ENCODE measurements around the gene SPIN1.

Gene SPIN1

GRCh38 chr9:88488166-88488565 lies 99.9 kb downstream of the SPIN1 start:
- no peak for DNase-seq (ENCODE audit: insufficient read length, low spot score)
- no peak for FAIRE-seq

DNA sequence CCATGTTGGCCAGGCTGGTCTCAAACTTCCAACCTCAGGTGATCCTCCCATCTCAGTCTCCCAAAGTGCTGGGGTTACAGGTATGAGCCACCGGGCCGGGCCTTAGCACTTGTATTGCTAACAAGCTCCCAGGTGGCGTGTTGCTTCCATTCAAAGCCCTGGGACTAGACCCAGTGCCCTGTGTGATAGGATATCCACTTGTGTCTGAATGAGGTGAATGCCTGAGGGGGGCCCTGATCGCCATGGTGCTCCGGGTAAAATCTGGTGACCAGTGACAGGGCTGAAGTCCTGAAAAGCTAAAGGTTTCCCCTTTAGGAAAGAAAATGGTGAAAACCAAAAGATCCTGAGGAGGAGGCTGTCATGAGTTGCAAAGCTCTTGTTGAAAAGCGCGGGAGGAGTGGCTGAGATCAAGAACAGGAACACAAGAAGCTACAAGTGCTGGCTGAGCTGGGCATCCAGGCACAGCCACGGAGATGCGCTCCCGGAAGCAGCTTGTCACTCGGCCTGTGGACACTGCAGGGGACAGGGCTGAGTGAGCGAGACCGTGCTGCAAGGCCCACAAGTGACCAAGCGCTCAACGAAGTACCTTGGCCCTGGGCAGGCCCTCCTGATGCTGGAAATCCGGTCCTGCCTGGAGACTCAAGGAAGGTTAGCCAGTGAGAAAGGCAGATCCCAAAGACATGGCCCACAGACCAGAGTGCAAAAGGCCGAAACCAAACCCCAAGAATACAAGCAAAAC lies 106.9 kb downstream of the SPIN1 start:
- DNase-seq (ENCODE audit: insufficient read length, low spot score), result no peak
- FAIRE-seq, result no peak

DNA sequence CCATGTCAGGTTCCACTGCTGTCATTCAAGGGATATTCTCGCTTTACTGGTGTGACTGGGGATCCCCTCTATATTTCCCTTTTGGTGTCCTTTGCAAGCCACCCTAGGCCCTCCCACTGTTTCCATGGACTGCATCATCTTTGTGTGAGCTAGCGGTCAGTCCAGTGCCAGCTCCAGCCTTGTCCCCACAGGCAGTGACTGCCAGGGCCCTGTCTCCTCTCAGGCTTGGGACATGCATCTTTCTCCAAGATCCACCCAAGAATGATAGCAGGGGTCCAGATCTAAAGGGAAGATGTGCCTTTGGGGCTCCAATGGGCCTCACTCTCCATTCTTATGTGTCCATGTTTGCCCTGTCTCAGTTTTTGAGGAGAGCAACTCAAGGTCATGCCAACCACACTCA lies 109.0 kb downstream of the SPIN1 start:
- DNase-seq (ENCODE audit: insufficient read length, low spot score), result no peak
- FAIRE-seq, result no peak

- DNase-seq (ENCODE audit: insufficient read length, low spot score) (no peak), FAIRE-seq (no peak)
Observed at GRCh38 chr9:88498880-88499279, 110.6 kb downstream of the SPIN1 start.

DNA sequence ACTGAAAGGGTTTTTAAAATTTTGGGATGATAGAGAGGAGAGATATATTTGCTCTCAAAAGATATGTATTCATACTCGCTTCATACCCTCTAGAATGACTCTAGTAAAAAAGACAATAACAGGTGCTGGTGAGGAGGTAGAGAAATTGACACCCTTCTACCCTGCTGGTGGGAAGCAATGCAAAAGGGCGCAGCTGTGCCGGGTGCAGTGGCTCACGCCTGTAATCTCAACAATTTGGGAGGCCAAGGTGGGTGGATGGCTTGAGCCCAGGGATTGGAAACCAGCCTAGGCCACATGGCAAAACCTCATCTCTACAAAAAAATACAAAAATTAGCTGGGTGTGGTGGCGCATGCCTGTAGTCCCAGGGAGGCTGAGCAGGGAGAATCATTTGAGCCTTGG lies 112.8 kb downstream of the SPIN1 start:
- DNase-seq (ENCODE audit: insufficient read length, low spot score), result no peak
- FAIRE-seq, result no peak

- no peak for DNase-seq (ENCODE audit: insufficient read length, low spot score)
- no peak for FAIRE-seq
Observed at GRCh38 chr9:88502552-88503034, 114.3 kb downstream of the SPIN1 start.

- no peak for DNase-seq (ENCODE audit: insufficient read length, low spot score)
- no peak for FAIRE-seq
Observed at GRCh38 chr9:88503081-88503844, 115.0 kb downstream of the SPIN1 start.

DNA sequence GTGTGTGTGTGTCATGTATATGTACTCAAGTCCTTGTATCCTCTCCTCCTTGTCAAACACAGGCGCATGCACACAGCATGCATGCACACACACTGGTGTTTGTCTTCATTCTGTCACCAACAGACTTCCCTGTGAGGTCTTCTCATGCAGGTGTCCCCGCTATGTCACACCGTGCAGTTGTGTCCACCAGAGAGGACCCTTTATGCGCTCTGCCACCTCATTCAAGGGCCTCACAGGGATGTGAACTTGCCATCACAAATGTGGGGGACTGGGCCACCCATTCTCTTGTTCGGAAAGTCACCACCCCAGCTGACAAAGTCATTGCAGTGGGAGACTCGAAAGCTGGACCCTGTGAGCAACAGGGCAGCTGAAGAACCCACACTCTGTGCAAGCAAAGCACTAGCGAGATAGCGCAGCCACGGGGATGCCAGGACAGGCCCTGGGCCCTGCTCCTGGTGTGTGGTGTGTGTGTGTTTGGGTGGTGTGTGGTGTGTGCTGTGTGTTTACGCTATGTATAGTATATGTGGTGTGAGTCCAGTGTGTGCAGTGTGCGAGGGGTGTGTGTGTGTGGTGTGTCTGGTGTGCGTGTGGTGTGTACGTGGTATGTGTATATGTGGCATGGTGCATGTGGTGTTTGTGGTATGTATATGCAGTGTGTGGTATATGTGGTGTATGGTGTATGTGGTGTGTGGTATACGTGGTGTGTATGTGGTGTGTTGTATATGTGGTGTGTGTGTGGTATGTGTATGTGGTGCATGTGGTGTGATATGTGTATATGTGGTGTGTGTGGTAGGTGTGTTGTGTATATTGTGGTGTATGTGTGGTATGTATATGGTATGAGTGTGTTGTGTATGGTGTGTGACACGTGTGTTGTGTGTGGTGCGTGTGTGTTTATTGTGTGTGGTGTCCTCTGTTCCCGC lies 115.9 kb downstream of the SPIN1 start:
- no peak for DNase-seq (ENCODE audit: insufficient read length, low spot score)
- FAIRE-seq, result no peak

DNA sequence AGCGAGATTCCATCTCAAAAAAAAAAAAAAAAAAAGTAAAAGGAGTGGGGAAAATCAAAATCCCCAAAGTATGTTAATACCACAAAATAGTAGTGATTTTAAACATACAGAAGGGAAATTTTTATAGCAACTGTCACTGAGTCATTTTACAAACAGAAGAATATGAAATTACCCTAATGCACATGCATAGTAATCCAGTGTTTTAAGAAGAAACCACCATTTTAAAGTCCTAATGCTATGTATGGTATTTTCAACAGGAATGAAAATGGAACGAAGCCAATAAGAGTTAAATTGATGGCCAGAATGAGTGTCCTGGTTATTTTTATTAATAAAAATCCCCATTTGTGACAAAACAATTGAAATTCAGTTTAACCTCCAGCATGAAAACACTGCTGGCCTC lies 120.1 kb downstream of the SPIN1 start:
- FAIRE-seq, result no peak
- no peak for DNase-seq (ENCODE audit: insufficient read length, low spot score)

- no peak for DNase-seq (ENCODE audit: insufficient read length, low spot score)
- no peak for FAIRE-seq
Observed at GRCh38 chr9:88511906-88512305, 123.7 kb downstream of the SPIN1 start.

DNA sequence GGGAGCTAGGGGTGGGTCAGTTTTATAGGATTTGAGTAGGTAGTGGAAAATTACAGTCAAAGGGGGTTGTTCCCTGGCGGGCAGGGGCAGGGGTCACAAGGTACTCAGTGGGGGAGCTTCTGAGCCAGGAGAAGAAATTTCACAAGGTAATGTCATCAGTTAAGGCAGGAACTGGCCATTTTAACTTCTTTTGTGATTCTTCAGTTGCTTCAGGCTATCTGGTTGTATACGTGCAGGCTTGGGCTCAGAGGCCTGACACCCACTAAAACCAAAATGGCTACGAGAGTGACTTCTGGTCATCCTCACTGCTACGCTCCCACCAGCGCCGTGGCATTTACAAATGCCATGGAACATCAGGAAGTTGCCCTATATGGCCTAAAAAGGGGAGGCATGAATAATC lies 126.0 kb downstream of the SPIN1 start:
- FAIRE-seq (no peak), DNase-seq (ENCODE audit: insufficient read length, low spot score) (no peak)

DNA sequence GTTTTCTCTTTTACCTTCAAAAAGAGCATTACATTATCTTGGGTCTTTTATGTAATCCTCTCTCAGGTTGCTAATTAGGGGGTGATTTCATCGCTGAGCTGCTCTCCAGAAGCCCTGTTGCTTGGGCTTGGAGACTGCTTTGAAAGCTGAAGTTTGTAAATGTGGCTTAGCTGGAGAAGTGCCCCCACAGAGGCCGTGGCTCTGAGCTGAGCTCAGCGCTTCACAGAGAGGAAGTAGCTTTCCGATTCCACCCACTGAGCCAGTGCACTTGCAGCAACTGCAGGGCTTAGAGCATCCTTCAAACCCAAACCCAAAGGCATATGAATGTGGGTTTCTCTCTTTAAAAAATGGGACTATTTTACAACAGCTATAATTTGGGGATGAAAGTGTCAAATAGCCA lies 133.1 kb downstream of the SPIN1 start:
- DNase-seq (ENCODE audit: insufficient read length, low spot score), result no peak
- FAIRE-seq, result no peak

DNA sequence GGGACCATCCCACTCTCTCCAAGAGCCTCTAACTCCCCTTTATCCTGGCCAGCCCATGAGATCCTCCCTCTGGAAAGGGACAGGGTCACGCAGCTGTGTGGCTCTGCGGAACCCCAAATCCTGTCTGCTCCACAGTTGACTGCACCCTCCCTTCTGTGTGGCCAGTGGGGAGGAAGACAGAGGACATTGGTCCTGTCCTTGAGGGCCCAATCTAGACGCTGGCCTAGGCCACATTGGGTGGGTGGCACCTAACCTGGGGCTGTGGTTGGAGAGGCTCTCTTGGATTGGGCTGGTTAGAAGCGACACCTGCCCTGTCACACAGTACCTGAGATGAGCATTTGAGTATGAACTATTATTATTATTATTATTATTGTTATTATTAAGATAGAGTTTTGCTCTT lies 134.1 kb downstream of the SPIN1 start:
- FAIRE-seq (no peak), DNase-seq (ENCODE audit: insufficient read length, low spot score) (no peak)

DNA sequence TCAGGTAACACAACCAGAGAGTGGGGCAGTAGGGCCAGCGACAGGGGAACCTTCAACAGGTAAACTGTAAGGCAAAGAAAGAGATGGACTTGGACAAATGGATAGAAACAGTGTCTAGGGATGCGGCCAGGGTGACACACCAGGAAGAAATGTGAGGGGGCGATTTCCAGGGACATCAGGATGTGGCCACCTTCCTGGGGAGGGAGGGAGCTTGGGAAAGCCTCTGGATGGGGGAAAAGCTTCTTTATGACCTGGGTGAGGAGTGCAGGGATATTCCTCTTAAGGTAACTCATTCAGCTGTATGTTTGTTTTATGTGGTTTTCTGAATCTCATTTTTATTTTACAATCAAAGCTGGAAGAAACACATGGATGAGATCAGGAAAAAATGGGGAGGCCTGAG lies 134.8 kb downstream of the SPIN1 start:
- no peak for DNase-seq (ENCODE audit: insufficient read length, low spot score)
- no peak for FAIRE-seq

- FAIRE-seq, result no peak
- DNase-seq (ENCODE audit: insufficient read length, low spot score), result no peak
Observed at GRCh38 chr9:88524911-88525310, 136.7 kb downstream of the SPIN1 start.

GRCh38 chr9:88527618-88528017 lies 139.4 kb downstream of the SPIN1 start:
- FAIRE-seq (no peak), DNase-seq (ENCODE audit: insufficient read length, low spot score) (no peak)
